Measurements from ENCODE around the gene SPTBN2.
A peak's percentile ranks its signal among the peaks of the same experiment; 100 is the strongest.

Gene SPTBN2

DNA sequence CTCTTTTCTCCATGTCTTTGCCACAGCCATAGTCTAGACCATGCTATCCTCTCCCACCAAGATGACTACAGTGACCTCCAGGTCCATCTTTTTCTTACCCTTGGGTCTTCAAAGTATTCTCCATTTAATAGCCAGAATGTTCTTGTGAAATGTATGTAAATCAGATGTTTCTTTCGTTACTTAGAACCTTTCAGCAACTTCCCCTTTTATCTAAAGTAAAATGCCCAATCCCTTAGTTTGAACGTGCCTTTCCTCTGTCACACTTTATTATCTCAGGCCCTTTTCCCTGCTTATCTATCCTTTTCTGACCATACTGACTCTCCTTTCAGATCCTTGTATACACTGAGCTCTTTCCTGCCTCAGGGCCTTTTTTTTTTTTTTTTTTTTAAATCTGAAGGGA lies 69.3 kb downstream of the SPTBN2 start:
- H3K4me3 ChIP-seq (replicated peaks; ENCODE audit: low read depth, low read length): no peak overlapping the region
- TF ChIP-seq, protein P1, sequence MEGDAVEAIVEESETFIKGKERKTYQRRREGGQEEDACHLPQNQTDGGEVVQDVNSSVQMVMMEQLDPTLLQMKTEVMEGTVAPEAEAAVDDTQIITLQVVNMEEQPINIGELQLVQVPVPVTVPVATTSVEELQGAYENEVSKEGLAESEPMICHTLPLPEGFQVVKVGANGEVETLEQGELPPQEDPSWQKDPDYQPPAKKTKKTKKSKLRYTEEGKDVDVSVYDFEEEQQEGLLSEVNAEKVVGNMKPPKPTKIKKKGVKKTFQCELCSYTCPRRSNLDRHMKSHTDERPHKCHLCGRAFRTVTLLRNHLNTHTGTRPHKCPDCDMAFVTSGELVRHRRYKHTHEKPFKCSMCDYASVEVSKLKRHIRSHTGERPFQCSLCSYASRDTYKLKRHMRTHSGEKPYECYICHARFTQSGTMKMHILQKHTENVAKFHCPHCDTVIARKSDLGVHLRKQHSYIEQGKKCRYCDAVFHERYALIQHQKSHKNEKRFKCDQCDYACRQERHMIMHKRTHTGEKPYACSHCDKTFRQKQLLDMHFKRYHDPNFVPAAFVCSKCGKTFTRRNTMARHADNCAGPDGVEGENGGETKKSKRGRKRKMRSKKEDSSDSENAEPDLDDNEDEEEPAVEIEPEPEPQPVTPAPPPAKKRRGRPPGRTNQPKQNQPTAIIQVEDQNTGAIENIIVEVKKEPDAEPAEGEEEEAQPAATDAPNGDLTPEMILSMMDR (IDR thresholded peaks at IDR 0.05; ENCODE audit: low read length, missing control alignments): no peak
- DNase-seq (ENCODE audit: low read depth): no peak

DNA sequence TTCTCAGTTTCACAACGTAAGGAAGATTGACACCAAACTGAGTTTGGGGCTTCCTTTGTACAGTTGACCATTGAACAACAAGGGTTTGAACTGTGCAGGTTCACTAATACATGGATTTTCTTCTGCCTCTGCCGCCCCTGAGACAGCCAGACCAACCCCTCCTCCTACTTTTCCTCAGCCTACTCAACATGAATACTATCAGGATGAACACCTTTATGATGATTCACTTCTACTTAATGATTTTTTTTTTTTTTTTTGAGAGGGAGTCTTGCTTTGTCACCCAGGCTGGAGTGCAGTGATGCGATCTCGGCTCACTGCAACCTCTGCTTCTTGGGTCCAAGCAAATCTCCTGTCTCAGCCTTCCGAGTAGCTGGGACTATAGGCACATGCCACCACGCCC lies 75.9 kb downstream of the SPTBN2 start:
- no peak for DNase-seq (ENCODE audit: low read depth)
- TF ChIP-seq, protein P1 (IDR thresholded peaks at IDR 0.05; ENCODE audit: low read length, missing control alignments): no peak

DNA sequence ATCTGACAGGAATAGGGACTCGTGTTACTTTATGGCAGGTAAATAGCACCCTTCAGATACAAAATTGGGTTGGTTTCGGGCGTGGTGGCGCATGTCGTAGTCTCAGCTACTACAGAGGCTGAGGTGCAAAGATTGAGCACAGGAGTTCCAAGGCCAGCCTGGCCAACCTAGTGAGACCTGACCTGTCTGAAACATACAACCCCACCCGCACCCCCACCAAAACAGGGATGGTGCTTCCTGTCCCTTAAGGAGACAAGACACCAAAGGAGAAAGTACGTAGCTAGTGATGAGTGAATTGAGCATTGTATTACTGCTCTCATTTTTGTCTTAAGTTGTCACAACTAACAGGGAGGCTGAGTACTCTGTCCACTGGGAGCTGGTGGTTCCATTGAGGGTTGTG lies 76.4 kb downstream of the SPTBN2 start:
- TF ChIP-seq, protein P1 (IDR thresholded peaks at IDR 0.05; ENCODE audit: low read length, missing control alignments): no peak
- no peak for DNase-seq (ENCODE audit: low read depth)
- no peak overlapping the region for H3K4me3 ChIP-seq (replicated peaks; ENCODE audit: low read depth, low read length)

More for the DNA sequence above, 75.9 kb downstream of the SPTBN2 start:
- H3K4me3 ChIP-seq (replicated peaks; ENCODE audit: low read depth, low read length): no peak overlapping the region

DNA sequence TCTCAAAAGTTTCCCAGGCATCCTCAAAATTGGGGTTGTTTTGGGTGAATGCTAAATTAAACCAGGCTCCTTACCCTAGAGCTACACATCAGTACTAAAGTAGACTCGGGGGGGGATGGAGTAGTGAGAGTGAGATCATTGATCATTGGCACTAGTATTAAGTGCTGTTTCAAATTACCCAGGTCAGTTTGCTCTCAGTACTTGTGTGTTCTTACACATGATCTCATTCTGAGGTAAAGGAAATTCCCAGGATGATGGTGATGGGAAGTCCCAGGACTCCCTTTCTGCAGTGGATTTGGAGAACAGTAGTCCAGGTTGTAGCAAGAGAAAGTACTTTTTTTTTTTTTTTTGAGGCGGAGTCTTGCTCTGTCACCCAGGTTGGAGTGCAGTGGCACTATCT lies 78.0 kb downstream of the SPTBN2 start:
- peak; percentile 12 for DNase-seq (ENCODE audit: low read depth)
- TF ChIP-seq, protein P1 (IDR thresholded peaks at IDR 0.05; ENCODE audit: low read length, missing control alignments): no peak
- H3K4me3 ChIP-seq (replicated peaks; ENCODE audit: low read depth, low read length): no peak overlapping the region

DNA sequence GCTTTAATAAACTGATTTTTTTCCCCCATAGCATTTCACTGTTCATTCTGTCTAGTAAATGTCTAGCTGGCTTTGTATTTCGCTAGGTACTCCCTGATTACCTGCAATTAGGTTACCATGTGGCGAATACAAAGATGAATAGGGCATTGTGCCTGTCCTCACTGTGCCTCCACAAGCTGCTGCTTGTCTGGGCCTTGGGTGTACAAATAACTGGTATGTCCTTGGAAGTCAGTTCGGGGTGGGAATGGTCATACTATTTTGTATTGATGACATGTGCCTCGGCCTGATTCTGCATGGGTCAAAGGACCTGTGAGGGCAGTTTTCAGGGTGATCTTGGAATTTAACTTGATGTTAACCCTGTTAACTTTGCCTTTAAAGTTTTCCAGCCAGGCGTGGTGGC lies 79.1 kb downstream of the SPTBN2 start:
- no peak for DNase-seq (ENCODE audit: low read depth)
- H3K4me3 ChIP-seq (replicated peaks; ENCODE audit: low read depth, low read length): no peak overlapping the region
- TF ChIP-seq, protein P1 (IDR thresholded peaks at IDR 0.05; ENCODE audit: low read length, missing control alignments): no peak

DNA sequence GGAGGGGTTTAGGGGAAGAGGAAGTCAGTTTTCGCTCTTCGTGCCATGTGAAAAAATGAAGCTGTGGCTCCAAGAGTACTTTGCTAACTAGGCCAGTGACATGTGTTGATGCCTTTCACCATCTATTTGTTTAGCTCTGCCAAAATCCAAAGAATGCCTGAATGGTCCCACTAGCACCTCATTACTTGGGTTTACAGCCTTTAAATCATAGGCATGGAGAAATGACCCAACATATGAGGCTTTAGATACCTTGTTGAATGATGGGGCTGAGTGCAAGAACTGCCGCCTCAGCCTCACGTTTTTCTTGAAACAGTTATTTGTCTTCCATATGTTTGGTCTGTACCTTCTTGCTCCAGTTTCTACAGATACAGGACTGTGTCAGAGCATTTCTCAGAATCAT lies 82.2 kb downstream of the SPTBN2 start:
- TF ChIP-seq, protein P1 (IDR thresholded peaks at IDR 0.05; ENCODE audit: low read length, missing control alignments): no peak
- no peak for DNase-seq (ENCODE audit: low read depth)
- no peak overlapping the region for H3K4me3 ChIP-seq (replicated peaks; ENCODE audit: low read depth, low read length)

DNA sequence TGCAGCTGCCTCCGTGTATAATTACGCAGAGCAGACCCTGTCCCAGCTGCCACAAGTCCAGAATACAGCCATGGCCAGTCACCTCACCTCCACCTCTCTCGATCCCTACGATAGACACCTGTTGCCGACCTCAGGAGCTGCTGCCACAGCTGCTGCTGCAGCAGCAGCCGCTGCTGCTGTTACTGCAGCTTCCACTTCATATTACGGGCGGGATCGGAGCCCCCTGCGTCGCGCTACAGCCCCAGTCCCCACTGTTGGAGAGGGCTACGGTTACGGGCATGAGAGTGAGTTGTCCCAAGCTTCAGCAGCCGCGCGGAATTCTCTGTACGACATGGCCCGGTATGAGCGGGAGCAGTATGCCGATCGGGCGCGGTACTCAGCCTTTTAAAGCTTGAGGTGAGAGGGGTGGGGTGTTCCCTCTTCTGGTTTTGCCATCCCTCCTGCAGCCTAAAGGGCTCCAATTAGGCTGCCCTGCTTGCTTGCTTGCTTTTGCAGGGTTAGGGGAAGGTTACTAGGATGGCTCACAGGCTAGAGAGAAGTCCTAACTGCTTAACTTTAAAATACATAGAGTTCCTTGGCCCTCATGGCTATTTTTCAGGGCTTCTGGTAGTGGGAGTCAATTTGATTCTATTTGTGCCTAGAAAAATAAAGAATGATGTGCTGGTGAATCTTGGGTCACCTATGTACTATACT lies 85.1 kb downstream of the SPTBN2 start:
- TF ChIP-seq, protein P1 (IDR thresholded peaks at IDR 0.05; ENCODE audit: low read length, missing control alignments): no peak
- H3K4me3 ChIP-seq (replicated peaks; ENCODE audit: low read depth, low read length): no peak overlapping the region
- no peak for DNase-seq (ENCODE audit: low read depth)

All from fibroblast of pulmonary artery (primary cell).